GM13977 (cell line): ENCODE results near the gene AUTS2.
"Not testable (repeated sequence)": the region's sequence is repeated elsewhere in the genome, so short reads cannot be mapped to it uniquely, and the experiment has no call there.

Experiments used
- DNase-seq: peaks from one replicate; pipeline ENCODE4 v3.0.0; 2012; ENCODE audit warnings: low spot score
- CTCF ChIP-seq: IDR thresholded peaks from 2 replicates; pipeline ENCODE4 v1.5.1; 2012; ENCODE audit warnings: mild to moderate bottlenecking, control low read depth; ENCODE audit not compliant: insufficient read depth; ENCODE audit errors: extremely low read depth, missing control alignments
- in situ Hi-C: fragments of 300-500 bp; cut with MboI; formaldehyde crosslinking; loops from one replicate; pipeline ENCODE4 v1.12.0; 2022; ENCODE audit warnings: low sequenced_read_pairs, low pct_unique_long_range_greater_than_20kb, mixed read lengths, inconsistent platforms; ENCODE audit not compliant: unreplicated experiment

Gene AUTS2

GRCh38 chr7:70799841-70800405 is 1201.6 kb downstream of the AUTS2 start:
- in situ Hi-C loops, result no loop called here
- DNase-seq, result no peak
- TF ChIP-seq CTCF, result no peak

GRCh38 chr7:70805360-70805759 is 1207.1 kb downstream of the AUTS2 start:
- no peak for TF ChIP-seq CTCF
- in situ Hi-C loops, result no loop called here
- no peak for DNase-seq

GRCh38 chr7:70807650-70808049 is 1209.4 kb downstream of the AUTS2 start:
- no peak for TF ChIP-seq CTCF
- in situ Hi-C loops, result no loop called here

GRCh38 chr7:70808876-70809275 is 1210.6 kb downstream of the AUTS2 start:
- DNase-seq, result no peak
- TF ChIP-seq CTCF, result no peak
- in situ Hi-C loops, result no loop called here

More at GRCh38 chr7:70807650-70808049, 1209.4 kb downstream of the AUTS2 start:
- DNase-seq, result no peak

GRCh38 chr7:70810558-70811139 is 1212.4 kb downstream of the AUTS2 start:
- in situ Hi-C loops, result no loop called here
- no peak for TF ChIP-seq CTCF
- DNase-seq, result no peak

DNA sequence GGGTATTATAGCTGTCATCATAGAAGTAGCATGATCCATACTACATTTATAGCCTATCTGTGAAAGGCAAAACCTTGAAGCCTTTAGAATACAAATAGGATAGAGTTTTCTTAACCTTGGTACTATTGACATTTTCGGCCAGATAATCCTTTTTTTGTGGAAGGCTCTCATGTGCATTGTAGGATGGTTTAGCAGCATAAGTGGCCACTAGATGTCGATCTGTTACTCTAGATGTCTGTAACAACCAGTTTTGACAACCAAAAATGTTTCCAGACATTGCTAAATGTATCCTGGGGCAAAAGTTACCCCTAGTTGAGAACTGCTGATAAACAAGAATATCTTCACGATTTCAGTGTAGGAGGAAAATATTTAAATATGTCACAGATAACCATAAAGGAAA is 1214.2 kb downstream of the AUTS2 start:
- no peak for DNase-seq
- peak; percentile 31 for TF ChIP-seq CTCF
- in situ Hi-C loops, result no loop called here

DNA sequence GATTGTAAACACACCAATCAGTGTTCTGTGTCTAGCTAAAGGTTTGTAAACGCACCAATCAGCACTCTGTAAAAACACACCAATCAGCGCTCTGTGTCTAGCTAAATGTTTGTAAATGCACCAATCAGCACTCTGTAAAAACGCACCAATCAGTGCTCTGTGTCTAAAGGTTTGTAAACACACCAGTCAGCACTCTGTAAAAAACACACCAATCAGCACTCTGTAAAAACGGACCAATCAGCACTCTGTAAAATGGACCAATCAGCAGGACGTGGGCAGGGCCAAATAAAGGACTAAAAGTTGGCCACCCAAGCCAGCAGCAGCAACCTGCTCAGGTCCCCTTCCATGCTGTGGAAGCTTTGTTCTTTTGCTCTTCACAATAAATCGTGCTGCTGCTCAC is 1224.2 kb downstream of the AUTS2 start:
- in situ Hi-C loops, DNase-seq: not testable (repeated sequence)
